Right lobe of liver (tissue), 4 donors: ENCODE results near the gene ZDHHC6.

ENCODE experiments used
- CTCF ChIP-seq, 4 donors: fragments of 200-600 bp in 3 of 4; fragments of 450-650 bp in 1 of 4; IDR thresholded peaks; one replicate each; pipeline versions ENCODE4 v1.5.1 to v1.8.0; 2016 to 2022; ENCODE audit warnings: antibody characterized with exemption in 4 of 4, mild to moderate bottlenecking in 2 of 4
- POLR2A ChIP-seq: fragments of 450-650 bp; IDR thresholded peaks from one replicate; pipeline ENCODE4 v1.6.1; 2017; ENCODE audit warnings: antibody characterized with exemption, mild to moderate bottlenecking
- donor health status: DM: no; HTN: no; CAD: no.
- donor health status: DM: no; HTN: no; CAD: no.
- donor health status: DM: no; HTN: yes; CAD: no.

GRCh38 chr10:112490545-112490944 lies 43.8 kb upstream of the ZDHHC6 start:
- TF ChIP-seq CTCF (IDR thresholded peaks at IDR 0.05) (no peak), POLR2A (no peak)
